GM15510 (cell line): Measurements from ENCODE around the gene COL24A1.

Experiments used
- POLR2A ChIP-seq: IDR thresholded peaks from 3 replicates; pipeline ENCODE4 v1.6.1; 2011; ENCODE audit warnings: borderline replicate concordance; ENCODE audit not compliant: insufficient read length; ENCODE audit errors: extremely low read depth

The COL24A1 gene

GRCh38 chr1:86064899-86065298, 91.7 kb downstream of the COL24A1 start:
- no peak for TF ChIP-seq POLR2A

GRCh38 chr1:86063721-86064120, 92.9 kb downstream of the COL24A1 start:
- no peak for TF ChIP-seq POLR2A

GRCh38 chr1:86062453-86062852, 94.1 kb downstream of the COL24A1 start:
- no peak for TF ChIP-seq POLR2A

- no peak for TF ChIP-seq POLR2A
Measured at GRCh38 chr1:86061551-86061990, 95.0 kb downstream of the COL24A1 start.

GRCh38 chr1:86054396-86054795, 102.2 kb downstream of the COL24A1 start:
- no peak for TF ChIP-seq POLR2A

- TF ChIP-seq POLR2A = no peak
Measured at GRCh38 chr1:86052948-86053698, 103.4 kb downstream of the COL24A1 start.

- TF ChIP-seq POLR2A = no peak
Measured at GRCh38 chr1:86035101-86035500, 121.5 kb downstream of the COL24A1 start.

GRCh38 chr1:86030180-86030579, 126.4 kb downstream of the COL24A1 start:
- TF ChIP-seq POLR2A = no peak

- TF ChIP-seq POLR2A = no peak
Measured at GRCh38 chr1:86018283-86018923, 138.2 kb downstream of the COL24A1 start.

GRCh38 chr1:86016076-86016759, 140.4 kb downstream of the COL24A1 start:
- TF ChIP-seq POLR2A = no peak

GRCh38 chr1:86015375-86015774, 141.2 kb downstream of the COL24A1 start:
- no peak for TF ChIP-seq POLR2A

- TF ChIP-seq POLR2A = no peak
Measured at GRCh38 chr1:86000601-86001000, 156.0 kb downstream of the COL24A1 start.

- TF ChIP-seq POLR2A = no peak
Measured at GRCh38 chr1:85998105-85998855, 158.3 kb downstream of the COL24A1 start.

GRCh38 chr1:85992791-85993190, 163.8 kb downstream of the COL24A1 start:
- no peak for TF ChIP-seq POLR2A

GRCh38 chr1:85991261-85991660, 165.3 kb downstream of the COL24A1 start:
- TF ChIP-seq POLR2A = no peak
